Measurements from ENCODE around the gene ZFP69B.

ZFP69B gene

DNA sequence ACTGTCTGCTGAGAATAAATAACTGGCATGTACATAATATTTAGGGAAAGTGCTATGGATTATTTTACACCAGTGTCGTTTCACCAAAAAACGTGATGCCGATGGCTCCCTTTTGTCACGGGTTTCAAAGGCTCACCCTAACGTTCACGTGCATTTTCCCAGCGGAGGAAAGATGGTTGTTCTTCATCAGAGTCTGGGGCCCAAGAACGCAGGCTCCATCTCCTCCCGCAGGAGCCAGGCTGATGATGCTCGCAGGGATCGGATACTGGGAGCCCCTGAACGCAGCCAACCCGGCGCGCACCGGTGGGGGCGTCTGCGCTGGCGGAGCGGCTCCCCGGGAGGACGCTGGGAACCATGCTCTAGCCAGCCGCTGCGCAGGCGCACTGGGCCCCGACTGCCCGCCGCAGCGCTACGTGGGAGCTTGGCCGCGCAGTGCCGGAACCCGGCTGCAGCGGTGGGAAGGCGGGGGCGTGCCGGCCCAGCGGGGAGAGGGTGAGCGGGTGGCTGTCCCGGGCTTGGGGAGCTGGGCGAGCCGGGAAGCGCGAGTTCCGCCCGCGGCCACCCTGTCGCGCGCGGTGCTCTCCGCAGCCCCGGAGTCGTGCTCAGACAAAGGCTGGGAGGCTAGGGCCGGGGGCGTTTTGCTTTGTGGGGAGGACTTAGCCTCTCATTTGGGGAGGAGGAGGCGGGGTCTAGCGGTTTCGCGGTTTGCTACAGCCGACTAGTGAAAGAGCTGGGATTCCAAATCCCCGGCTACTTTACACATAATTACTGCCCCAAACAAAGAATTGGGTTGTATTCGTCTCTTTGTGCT lies at the start of gene ZFP69B:
Gene ZFP69B, plus strand, starts transcription at position 793 of the 811 bp plus-strand sequence. CDS start 486 bp downstream, outside the sequence.
- Histone ChIP-seq H3K36me3 (ENCODE audit: control insufficient read depth in 5 of 5, insufficient read depth in 5 of 5, low read length in 5 of 5) (peaks cover 0 to 2% (median 0%) of the 10 kb centered on the region in 5 donors), H3K4me3 (ENCODE audit: low read depth in 1 of 5, low read length in 5 of 5) (peak within 1 kb of the TSS; percentile 70 to 92 (median 87)), H3K27ac (ENCODE audit: low read depth, low read length) (peak within 1 kb of the TSS; percentile 67), H3K27me3 (ENCODE audit: control insufficient read depth in 5 of 5, insufficient read depth in 4 of 5, low read length in 5 of 5) (no peaks in the 10 kb centered on the region), H3K9me3 (ENCODE audit: control insufficient read depth in 5 of 5, low read length in 5 of 5) (peaks cover 0 to 11% (median 0%) of the 10 kb centered on the region in 5 donors), H3K9ac (ENCODE audit: low read length in 5 of 5) (peak within 1 kb of the TSS; percentile 43 to 88 (median 84)), H3K4me1 (ENCODE audit: control insufficient read depth in 5 of 5, insufficient read depth in 5 of 5, low read length in 5 of 5) (peaks cover 2 to 20% (median 17%) of the 10 kb centered on the region in 5 donors)

- no peaks in the 10 kb centered on the region for H3K36me3 ChIP-seq (ENCODE audit: control insufficient read depth in 5 of 5, insufficient read depth in 5 of 5, low read length in 5 of 5)
- H3K4me3 ChIP-seq (ENCODE audit: low read depth in 1 of 5, low read length in 5 of 5) = no peak overlapping the region
- no peak overlapping the region for H3K27ac ChIP-seq (ENCODE audit: low read depth, low read length)
- no peaks in the 10 kb centered on the region for H3K27me3 ChIP-seq (ENCODE audit: control insufficient read depth in 5 of 5, insufficient read depth in 4 of 5, low read length in 5 of 5)
- H3K4me1 ChIP-seq (ENCODE audit: control insufficient read depth in 5 of 5, insufficient read depth in 5 of 5, low read length in 5 of 5) = peaks cover 0 to 40% (median 21%) of the 10 kb centered on the region in 5 donors
- H3K9ac ChIP-seq (ENCODE audit: low read length in 5 of 5) = no peak overlapping the region
- H3K9me3 ChIP-seq (ENCODE audit: control insufficient read depth in 5 of 5, low read length in 5 of 5) = no peaks in the 10 kb centered on the region
Measured at GRCh38 chr1:40401473-40402201, 48.6 kb upstream of the ZFP69B start.

DNA sequence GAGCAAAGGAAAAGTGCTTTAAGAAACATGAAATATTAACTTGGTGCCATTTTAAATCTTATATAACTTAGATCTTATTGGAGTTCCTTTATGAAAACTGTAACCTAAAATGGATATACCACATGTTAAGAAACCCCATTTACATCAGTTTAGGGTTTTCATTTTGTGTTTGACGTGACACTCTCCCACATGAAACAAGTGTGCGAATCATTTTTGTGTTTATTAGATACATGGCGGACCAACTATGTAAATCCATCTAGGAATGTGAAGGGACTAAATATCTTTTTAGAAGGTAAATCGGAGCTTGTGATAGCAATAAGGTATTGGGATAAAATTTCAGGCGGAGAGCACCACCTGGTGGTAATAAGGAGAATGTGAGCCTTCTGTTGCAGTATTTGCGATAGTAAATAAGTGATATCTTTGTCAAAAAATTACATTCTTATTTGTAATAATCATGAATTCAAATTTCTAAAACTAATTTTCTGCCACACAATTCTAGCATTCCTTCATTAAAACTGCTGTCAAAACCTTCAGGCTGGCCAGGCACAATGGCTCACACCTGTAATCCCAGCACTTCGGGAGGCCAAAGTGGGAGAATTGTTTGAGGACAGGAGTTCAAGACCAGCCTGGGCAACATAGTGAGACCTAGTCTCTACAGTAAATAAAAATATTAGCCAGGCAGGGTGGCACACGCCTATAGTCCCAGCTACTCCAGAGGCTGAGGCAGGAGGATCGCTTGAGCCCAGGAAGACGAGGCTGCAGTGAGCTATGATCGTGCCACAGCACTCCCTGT lies 45.4 kb upstream of the ZFP69B start:
- peak overlapping the region in 1 of 5 donors; percentile 32 for H3K9ac ChIP-seq (ENCODE audit: low read length in 5 of 5)
- no peak overlapping the region for H3K27ac ChIP-seq (ENCODE audit: low read depth, low read length)

GRCh38 chr1:40405812-40406211 lies 44.5 kb upstream of the ZFP69B start:
- H3K36me3 ChIP-seq (ENCODE audit: control insufficient read depth in 5 of 5, insufficient read depth in 5 of 5, low read length in 5 of 5) = peaks cover 10 to 24% (median 19%) of the 10 kb centered on the region in 5 donors
- no peak overlapping the region for H3K4me3 ChIP-seq (ENCODE audit: low read depth in 1 of 5, low read length in 5 of 5)
- H3K4me1 ChIP-seq (ENCODE audit: control insufficient read depth in 5 of 5, insufficient read depth in 5 of 5, low read length in 5 of 5) = peaks cover 0 to 17% (median 6%) of the 10 kb centered on the region in 5 donors
- no peaks in the 10 kb centered on the region for H3K27me3 ChIP-seq (ENCODE audit: control insufficient read depth in 5 of 5, insufficient read depth in 4 of 5, low read length in 5 of 5)
- H3K9me3 ChIP-seq (ENCODE audit: control insufficient read depth in 5 of 5, low read length in 5 of 5) = no peaks in the 10 kb centered on the region
- H3K27ac ChIP-seq (ENCODE audit: low read depth, low read length) = no peak overlapping the region
- no peak overlapping the region for H3K9ac ChIP-seq (ENCODE audit: low read length in 5 of 5)

More for the DNA sequence above, 45.4 kb upstream of the ZFP69B start:
- Histone ChIP-seq H3K36me3 (ENCODE audit: control insufficient read depth in 5 of 5, insufficient read depth in 5 of 5, low read length in 5 of 5) (peaks cover 7 to 16% (median 14%) of the 10 kb centered on the region in 5 donors), H3K27me3 (ENCODE audit: control insufficient read depth in 5 of 5, insufficient read depth in 4 of 5, low read length in 5 of 5) (no peaks in the 10 kb centered on the region), H3K9me3 (ENCODE audit: control insufficient read depth in 5 of 5, low read length in 5 of 5) (no peaks in the 10 kb centered on the region), H3K4me3 (ENCODE audit: low read depth in 1 of 5, low read length in 5 of 5) (peak overlapping the region in 1 of 5 donors; percentile 24), H3K4me1 (ENCODE audit: control insufficient read depth in 5 of 5, insufficient read depth in 5 of 5, low read length in 5 of 5) (peaks cover 0 to 27% (median 9%) of the 10 kb centered on the region in 5 donors)

DNA sequence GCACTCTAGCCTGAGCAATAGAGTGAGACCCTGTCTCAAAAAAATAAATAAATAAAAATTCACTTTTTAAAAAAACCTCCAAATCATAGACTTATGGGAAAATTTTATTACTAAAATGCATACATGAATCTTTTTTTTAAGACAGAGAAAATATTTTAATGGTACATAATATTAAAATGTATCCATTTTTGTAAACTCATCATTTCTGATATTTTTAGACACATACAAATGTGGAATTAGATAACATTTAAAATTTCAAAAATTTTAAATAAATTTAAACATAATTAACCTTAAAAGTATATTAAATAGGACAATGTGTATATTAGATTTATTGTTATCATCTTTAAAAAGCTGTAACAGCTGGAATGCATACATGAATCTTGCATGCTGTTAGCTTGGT lies 42.8 kb upstream of the ZFP69B start:
- Histone ChIP-seq H3K4me3 (ENCODE audit: low read depth in 1 of 5, low read length in 5 of 5) (no peak overlapping the region), H3K4me1 (ENCODE audit: control insufficient read depth in 5 of 5, insufficient read depth in 5 of 5, low read length in 5 of 5) (peaks cover 0 to 12% (median 6%) of the 10 kb centered on the region in 5 donors), H3K9ac (ENCODE audit: low read length in 5 of 5) (no peak overlapping the region), H3K9me3 (ENCODE audit: control insufficient read depth in 5 of 5, low read length in 5 of 5) (no peaks in the 10 kb centered on the region), H3K27me3 (ENCODE audit: control insufficient read depth in 5 of 5, insufficient read depth in 4 of 5, low read length in 5 of 5) (no peaks in the 10 kb centered on the region), H3K27ac (ENCODE audit: low read depth, low read length) (no peak overlapping the region), H3K36me3 (ENCODE audit: control insufficient read depth in 5 of 5, insufficient read depth in 5 of 5, low read length in 5 of 5) (peaks cover 10 to 30% (median 22%) of the 10 kb centered on the region in 5 donors)

- Histone ChIP-seq H3K4me3 (ENCODE audit: low read depth in 1 of 5, low read length in 5 of 5) (no peak overlapping the region), H3K9ac (ENCODE audit: low read length in 5 of 5) (no peak overlapping the region), H3K9me3 (ENCODE audit: control insufficient read depth in 5 of 5, low read length in 5 of 5) (no peaks in the 10 kb centered on the region), H3K27me3 (ENCODE audit: control insufficient read depth in 5 of 5, insufficient read depth in 4 of 5, low read length in 5 of 5) (no peaks in the 10 kb centered on the region), H3K27ac (ENCODE audit: low read depth, low read length) (no peak overlapping the region), H3K36me3 (ENCODE audit: control insufficient read depth in 5 of 5, insufficient read depth in 5 of 5, low read length in 5 of 5) (peaks cover 24 to 50% (median 34%) of the 10 kb centered on the region in 5 donors), H3K4me1 (ENCODE audit: control insufficient read depth in 5 of 5, insufficient read depth in 5 of 5, low read length in 5 of 5) (peaks cover 0 to 9% (median 3%) of the 10 kb centered on the region in 5 donors)
Measured at GRCh38 chr1:40409467-40409866, 40.8 kb upstream of the ZFP69B start.

DNA sequence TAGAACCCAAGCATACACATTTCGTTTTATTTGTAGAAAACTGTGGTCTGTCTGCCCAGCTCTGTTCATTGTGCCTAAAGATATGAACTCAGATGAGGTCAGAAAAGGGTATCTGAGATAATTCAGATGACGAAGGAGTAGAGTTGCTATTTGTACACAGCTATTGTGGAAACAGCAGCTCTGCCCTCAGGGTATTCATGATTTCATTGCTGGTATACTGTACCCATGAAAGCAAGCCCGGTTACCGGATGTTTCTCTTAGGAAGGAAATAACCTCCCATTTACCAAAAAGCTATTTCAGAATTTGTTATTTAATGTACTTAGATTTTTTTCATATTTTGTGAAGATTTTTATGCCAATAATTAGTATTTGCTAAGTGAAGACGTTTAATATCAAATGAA lies 39.0 kb upstream of the ZFP69B start:
- Histone ChIP-seq H3K4me3 (ENCODE audit: low read depth in 1 of 5, low read length in 5 of 5) (no peak overlapping the region), H3K27ac (ENCODE audit: low read depth, low read length) (no peak overlapping the region), H3K9me3 (ENCODE audit: control insufficient read depth in 5 of 5, low read length in 5 of 5) (no peaks in the 10 kb centered on the region), H3K9ac (ENCODE audit: low read length in 5 of 5) (no peak overlapping the region), H3K36me3 (ENCODE audit: control insufficient read depth in 5 of 5, insufficient read depth in 5 of 5, low read length in 5 of 5) (peaks cover 41 to 68% (median 53%) of the 10 kb centered on the region in 5 donors), H3K27me3 (ENCODE audit: control insufficient read depth in 5 of 5, insufficient read depth in 4 of 5, low read length in 5 of 5) (no peaks in the 10 kb centered on the region), H3K4me1 (ENCODE audit: control insufficient read depth in 5 of 5, insufficient read depth in 5 of 5, low read length in 5 of 5) (peaks cover 0 to 6% (median 0%) of the 10 kb centered on the region in 5 donors)

DNA sequence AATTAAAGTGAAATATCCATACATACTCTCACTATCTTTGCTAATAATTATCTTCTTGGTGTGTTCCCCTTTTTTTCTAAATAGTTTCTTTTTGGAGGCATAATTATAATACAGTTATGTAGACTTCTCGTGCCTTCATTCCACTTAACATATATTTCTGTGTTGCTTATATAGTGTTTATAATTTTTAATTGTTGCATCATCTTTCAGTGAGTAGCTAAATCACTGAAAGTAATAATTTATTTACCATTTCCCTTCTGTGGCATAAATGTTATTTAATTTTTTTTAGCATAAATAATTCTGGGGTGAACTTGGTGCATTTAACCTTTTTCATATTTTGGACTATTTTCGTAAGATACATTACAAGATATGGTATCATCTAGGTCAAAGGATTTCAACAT lies 38.4 kb upstream of the ZFP69B start:
- peaks cover 0 to 6% (median 0%) of the 10 kb centered on the region in 5 donors for H3K4me1 ChIP-seq (ENCODE audit: control insufficient read depth in 5 of 5, insufficient read depth in 5 of 5, low read length in 5 of 5)
- no peak overlapping the region for H3K27ac ChIP-seq (ENCODE audit: low read depth, low read length)
- peaks cover 44 to 74% (median 58%) of the 10 kb centered on the region in 5 donors for H3K36me3 ChIP-seq (ENCODE audit: control insufficient read depth in 5 of 5, insufficient read depth in 5 of 5, low read length in 5 of 5)
- H3K9ac ChIP-seq (ENCODE audit: low read length in 5 of 5) = no peak overlapping the region
- H3K9me3 ChIP-seq (ENCODE audit: control insufficient read depth in 5 of 5, low read length in 5 of 5) = no peaks in the 10 kb centered on the region
- no peak overlapping the region for H3K4me3 ChIP-seq (ENCODE audit: low read depth in 1 of 5, low read length in 5 of 5)
- H3K27me3 ChIP-seq (ENCODE audit: control insufficient read depth in 5 of 5, insufficient read depth in 4 of 5, low read length in 5 of 5) = no peaks in the 10 kb centered on the region

GRCh38 chr1:40413527-40414252 lies 36.6 kb upstream of the ZFP69B start:
- H3K36me3 ChIP-seq (ENCODE audit: control insufficient read depth in 5 of 5, insufficient read depth in 5 of 5, low read length in 5 of 5) = peaks cover 54 to 85% (median 64%) of the 10 kb centered on the region in 5 donors
- H3K9ac ChIP-seq (ENCODE audit: low read length in 5 of 5) = no peak overlapping the region
- no peak overlapping the region for H3K4me3 ChIP-seq (ENCODE audit: low read depth in 1 of 5, low read length in 5 of 5)
- no peaks in the 10 kb centered on the region for H3K27me3 ChIP-seq (ENCODE audit: control insufficient read depth in 5 of 5, insufficient read depth in 4 of 5, low read length in 5 of 5)
- H3K27ac ChIP-seq (ENCODE audit: low read depth, low read length) = no peak overlapping the region
- H3K4me1 ChIP-seq (ENCODE audit: control insufficient read depth in 5 of 5, insufficient read depth in 5 of 5, low read length in 5 of 5) = peaks cover 0 to 6% (median 0%) of the 10 kb centered on the region in 5 donors
- H3K9me3 ChIP-seq (ENCODE audit: control insufficient read depth in 5 of 5, low read length in 5 of 5) = no peaks in the 10 kb centered on the region
